Fibroblast of the conjunctiva (primary cell): Measurements from ENCODE around the gene ABHD3.
"Not testable (repeated sequence)": the region's sequence is repeated elsewhere in the genome, so short reads cannot be mapped to it uniquely, and the experiment has no call there.

Source experiments
- DNase-seq: peaks from one replicate; pipeline ENCODE4 v3.0.0-alpha.2; 2010; ENCODE audit warnings: low read depth

ABHD3 gene

GRCh38 chr18:21703241-21703820 lies 1.2 kb downstream of the ABHD3 start:
- no peak for DNase-seq

GRCh38 chr18:21702602-21703001 lies 2.0 kb downstream of the ABHD3 start:
- DNase-seq: no peak

- no peak for DNase-seq
Observed at GRCh38 chr18:21701621-21702020, 3.0 kb downstream of the ABHD3 start.

GRCh38 chr18:21700528-21701075 lies 4.0 kb downstream of the ABHD3 start:
- DNase-seq: no peak

- DNase-seq: no peak
Observed at GRCh38 chr18:21693322-21693721, 11.3 kb downstream of the ABHD3 start.

- DNase-seq: no peak
Observed at GRCh38 chr18:21689736-21690135, 14.8 kb downstream of the ABHD3 start.

- DNase-seq: no peak
Observed at GRCh38 chr18:21686282-21687105, 18.1 kb downstream of the ABHD3 start.

GRCh38 chr18:21685556-21685981 lies 19.0 kb downstream of the ABHD3 start:
- DNase-seq: not testable (repeated sequence)

GRCh38 chr18:21684731-21685130 lies 19.8 kb downstream of the ABHD3 start:
- no peak for DNase-seq

- DNase-seq: no peak
Observed at GRCh38 chr18:21682371-21683051, 22.1 kb downstream of the ABHD3 start.

GRCh38 chr18:21680161-21680560 lies 24.4 kb downstream of the ABHD3 start:
- no peak for DNase-seq

GRCh38 chr18:21678859-21679258 lies 25.7 kb downstream of the ABHD3 start:
- DNase-seq: no peak

GRCh38 chr18:21675354-21675753 lies 29.2 kb downstream of the ABHD3 start:
- not testable (repeated sequence) for DNase-seq

- no peak for DNase-seq
Observed at GRCh38 chr18:21672521-21673267, 31.9 kb downstream of the ABHD3 start.

GRCh38 chr18:21669736-21670285 lies 34.8 kb downstream of the ABHD3 start:
- no peak for DNase-seq

GRCh38 chr18:21664069-21664468 lies 40.5 kb downstream of the ABHD3 start:
- DNase-seq: no peak

- no peak for DNase-seq
Observed at GRCh38 chr18:21663578-21663977, 41.0 kb downstream of the ABHD3 start.

GRCh38 chr18:21662581-21662980 lies 42.0 kb downstream of the ABHD3 start:
- DNase-seq: no peak

GRCh38 chr18:21660078-21660477 lies 44.5 kb downstream of the ABHD3 start:
- DNase-seq: no peak

- no peak for DNase-seq
Observed at GRCh38 chr18:21656402-21656801, 48.2 kb downstream of the ABHD3 start.

- no peak for DNase-seq
Observed at GRCh38 chr18:21653361-21653760, 51.2 kb downstream of the ABHD3 start.

- no peak for DNase-seq
Observed at GRCh38 chr18:21652073-21652472, 52.5 kb downstream of the ABHD3 start.
